HepG2 (cell line): ENCODE data around the gene TUBB2B. TPM values are rescaled to one million over a fixed set of nuclear protein-coding genes. Genes with fewer than 3 reads are reported as not detected.
A peak's percentile ranks its signal among the peaks of the same experiment; 100 is the strongest.

Source experiments
- ATAC-seq: fragments of 200-7000 bp; cut with Tn5 transposase; 3 replicates; pipeline ENCODE4 v1.9.1; 2020; ENCODE audit warnings: mild to moderate bottlenecking, moderate library complexity
- BruUV-seq: library from RNA; stranded (reverse); fragments of 400-500 nt; replicated peaks from 2 replicates; lab custom pipeline; 2021; lab: Mats Ljungman, UMichigan
- CTCF ChIA-PET: fragments of 300-600 bp; formaldehyde crosslinking; extraction: SDS; loops from one replicate; lab custom pipeline; 2021; ENCODE audit warnings: low total read pairs, inconsistent platforms, low intra/inter-chr PET ratio; lab: Yijun Ruan, JAX
- POLR2A ChIA-PET: fragments of 350-600 bp; sonication (Branson Sonifier 250); formaldehyde crosslinking; loops from one replicate; lab custom pipeline; 2020; ENCODE audit warnings: antibody characterized with exemption, inconsistent platforms; lab: Yijun Ruan, JAX
- DNase-seq: peaks from one replicate; pipeline ENCODE4 v3.0.0-alpha.2; 2015; ENCODE audit warnings: low spot score
- FAIRE-seq: peaks from 3 replicates; lab custom pipeline; 2011; peaks lifted over from hg19 to GRCh38; lab: Jason Lieb, UNC
- H2AFZ ChIP-seq: one replicate; pipeline ENCODE4 v1.6.1; 2011; ENCODE audit warnings: low read length, inconsistent platforms
- H3K27ac ChIP-seq: fragments of 300-600 bp; 3 replicates; pipeline ENCODE4 v1.8.0; 2011; ENCODE audit warnings: mixed run types, mild to moderate bottlenecking, mixed read lengths, low read length, inconsistent platforms; ENCODE audit not compliant: insufficient read depth; ENCODE audit errors: extremely low read length
- H3K27me3 ChIP-seq, 2 experiments: fragments of 200-600 bp in 1 of 2; 2 replicates in 1 of 2; 3 replicates in 1 of 2; pipeline versions ENCODE4 v1.6.0 to v1.8.0; 2011; ENCODE audit warnings: low read length in 2 of 2, mild to moderate bottlenecking in 2 of 2, moderate library complexity in 2 of 2, inconsistent platforms in 1 of 2; ENCODE audit not compliant: insufficient read depth in 2 of 2, control insufficient read depth in 1 of 2
- H3K36me3 ChIP-seq, 2 experiments: fragments of 200-600 bp in 1 of 2; replicated peaks in 1 of 2; 2 replicates in 1 of 2; 3 replicates in 1 of 2; pipeline versions ENCODE4 v1.5.1 to v1.8.0; 2011; ENCODE audit warnings: low read length in 2 of 2, inconsistent platforms in 1 of 2; ENCODE audit not compliant: insufficient read depth in 2 of 2, control insufficient read depth in 1 of 2
- H3K4me1 ChIP-seq: 2 replicates; pipeline ENCODE4 v1.5.1; 2012; ENCODE audit warnings: low read length, inconsistent platforms; ENCODE audit not compliant: insufficient read depth
- H3K4me2 ChIP-seq: 2 replicates; pipeline ENCODE4 v1.6.0; 2011; ENCODE audit warnings: low read depth, low read length, inconsistent platforms
- H3K4me3 ChIP-seq, 3 experiments: fragments of 200-600 bp in 1 of 3; sonication (generic), shearing (Covaris generic) in 1 of 3; replicated peaks in 1 of 3; 2 replicates each; pipeline ENCODE4 v1.5.1; 2011 to 2016; ENCODE audit warnings: low read length in 3 of 3, inconsistent platforms in 2 of 3, low read depth in 2 of 3, mild to moderate bottlenecking in 2 of 3, control low read depth in 1 of 3, mixed read lengths in 1 of 3; ENCODE audit not compliant: insufficient read depth in 1 of 3
- H3K79me2 ChIP-seq: one replicate; pipeline ENCODE4 v1.6.1; 2011; ENCODE audit warnings: low read length, inconsistent platforms; ENCODE audit not compliant: insufficient read depth
- H3K9ac ChIP-seq: 2 replicates; pipeline ENCODE4 v1.6.0; 2011; ENCODE audit warnings: mild to moderate bottlenecking, low read depth, low read length, inconsistent platforms; ENCODE audit not compliant: insufficient read depth
- H3K9me3 ChIP-seq: 2 replicates; pipeline ENCODE4 v1.5.1; 2012; ENCODE audit warnings: mild to moderate bottlenecking, low read length
- H4K20me1 ChIP-seq: 2 replicates; pipeline ENCODE4 v1.6.0; 2011; ENCODE audit warnings: inconsistent platforms, mild to moderate bottlenecking, low read length, moderate library complexity; ENCODE audit not compliant: insufficient read depth
- ATF6 ChIP-seq: sonication (generic); formaldehyde crosslinking; conservative IDR thresholded peaks from 2 replicates; pipeline ENCODE4 v1.4.0; 2020; ENCODE audit warnings: missing genetic modification reagents
- GABPA ChIP-seq, 2 experiments: IDR thresholded peaks; 2 replicates each; pipeline ENCODE4 v1.6.1; 2011 to 2016; ENCODE audit warnings: low read depth in 2 of 2, low read length in 1 of 2, missing biosample characterization in 1 of 2, missing genetic modification characterization in 1 of 2
- HNRNPLL ChIP-seq: fragments of 200-400 bp; formaldehyde crosslinking; IDR thresholded peaks from 2 replicates; pipeline ENCODE4 v1.6.1; 2017; ENCODE audit warnings: mild to moderate bottlenecking, low read depth, low read length; ENCODE audit not compliant: poor library complexity, severe bottlenecking
- KLF12 ChIP-seq: sonication (generic); formaldehyde crosslinking; IDR thresholded peaks from 2 replicates; pipeline ENCODE4 v1.4.0; 2020; ENCODE audit warnings: missing genetic modification reagents, borderline replicate concordance
- NR2F1 ChIP-seq, 2 experiments: fragments of 450-650 bp in 1 of 2; formaldehyde crosslinking in 1 of 2; IDR thresholded peaks; 2 replicates each; pipeline versions ENCODE4 v1.5.0 to v1.6.1; 2016 to 2020; ENCODE audit warnings: mild to moderate bottlenecking in 1 of 2, missing compliant biosample characterization in 1 of 2, missing genetic modification reagents in 1 of 2, moderate library complexity in 1 of 2
- POLR2A ChIP-seq, 2 experiments: IDR thresholded peaks; 2 replicates each; pipeline ENCODE4 v1.6.1; 2011; ENCODE audit warnings: low read depth in 2 of 2, low read length in 2 of 2, mild to moderate bottlenecking in 1 of 2, moderate library complexity in 1 of 2; ENCODE audit not compliant: insufficient read depth in 1 of 2
- POLR2AphosphoS5 ChIP-seq: IDR thresholded peaks from 2 replicates; pipeline ENCODE4 v1.6.1; 2012; ENCODE audit warnings: low read depth, low read length
- RBM39 ChIP-seq: fragments of 200-400 bp; formaldehyde crosslinking; IDR thresholded peaks from one replicate; pipeline ENCODE4 v1.6.1; 2018; ENCODE audit warnings: antibody characterized with exemption, mild to moderate bottlenecking, low read depth, low read length; ENCODE audit not compliant: poor library complexity, severe bottlenecking
- REXO4 ChIP-seq: sonication (generic); formaldehyde crosslinking; IDR thresholded peaks from 2 replicates; pipeline ENCODE4 v1.8.0; 2022; ENCODE audit warnings: missing genetic modification reagents, mild to moderate bottlenecking, borderline replicate concordance
- TARDBP ChIP-seq: sonication (generic); formaldehyde crosslinking; IDR thresholded peaks from 2 replicates; pipeline ENCODE4 v1.8.0; 2022; ENCODE audit warnings: mild to moderate bottlenecking, missing genetic modification reagents
- ZBTB10 ChIP-seq: sonication (generic); formaldehyde crosslinking; IDR thresholded peaks from 2 replicates; pipeline ENCODE4 v1.4.0; 2020; ENCODE audit warnings: missing genetic modification reagents, borderline replicate concordance
- ZNF224 ChIP-seq: sonication (generic); formaldehyde crosslinking; IDR thresholded peaks from 2 replicates; pipeline ENCODE4 v1.5.0; 2020; ENCODE audit warnings: mild to moderate bottlenecking, missing genetic modification reagents
- ZNF546 ChIP-seq: sonication (generic); formaldehyde crosslinking; conservative IDR thresholded peaks from 2 replicates; pipeline ENCODE4 v1.8.1; 2023; ENCODE audit warnings: mild to moderate bottlenecking, missing genetic modification reagents
- ZNF709 ChIP-seq: sonication (generic); formaldehyde crosslinking; IDR thresholded peaks from 2 replicates; pipeline ENCODE4 v1.5.0; 2020; ENCODE audit warnings: mild to moderate bottlenecking, missing genetic modification reagents
- WGBS: methylation state at CpG from one replicate; pipeline ENCODE4 v1.1.6; 2017; ENCODE audit warnings: low lambda C conversion rate; 5-methylcytosine and 5-hydroxymethylcytosine counted together
- in situ Hi-C: cut with HindIII; loops from 2 replicates; pipeline ENCODE4 v1.10.0; 2017; ENCODE audit warnings: low pct_unique_long_range_greater_than_20kb; ENCODE audit not compliant: extremely low pct_ligation_motif_present
- intact Hi-C: fragments of 100-400 bp; cut with micrococcal nuclease; formaldehyde crosslinking; loops from one replicate; pipeline ENCODE4 v1.10.0; 2022; ENCODE audit not compliant: unreplicated experiment
- polyA plus RNA-seq, 8 experiments: library from polyadenylated mRNA; depleted of rRNA in 3 of 8; stranded (reverse) in 7 of 8; unstranded in 1 of 8; fragments of >200 nt; fragmentation: Illumina TruSeq in 4 of 8; extraction: Trizol in 4 of 8; gene quantifications; 2 replicates each; pipeline versions ENCODE4 v1.2.1 to v1.2.3, GENCODE V29; 2011 to 2016; ENCODE audit warnings: low read depth in 4 of 8, missing spikeins in 1 of 8, mixed read lengths in 1 of 8; ENCODE audit not compliant: insufficient read depth in 1 of 8
- total RNA-seq, 5 experiments: library from RNA; depleted of rRNA; stranded (reverse); fragments of >200 nt; fragmentation: Illumina TruSeq; extraction: Trizol; gene quantifications; 2 replicates each; pipeline ENCODE4 v1.2.3, GENCODE V29; 2016; ENCODE audit warnings: low read depth in 1 of 5
- TF ChIP-seq, protein P1 (sequence below): sonication (generic); formaldehyde crosslinking; conservative IDR thresholded peaks from 2 replicates; pipeline ENCODE4 v1.8.0; 2022; ENCODE audit warnings: low read depth, missing genetic modification reagents
- TF ChIP-seq, protein P2 (sequence below): sonication (generic); formaldehyde crosslinking; IDR thresholded peaks from 2 replicates; pipeline ENCODE4 v1.4.0; 2020; ENCODE audit warnings: mild to moderate bottlenecking, missing genetic modification reagents, borderline replicate concordance

The TUBB2B gene
- total and polyA plus RNA-seq, 2 of the 13 experiments (the other 11 are each of a cell fraction or from before 2014, with no cell fraction given): 10.3 to 23.6 TPM

- no peak overlapping the region for H3K9ac ChIP-seq
- H3K36me3 ChIP-seq: peaks cover 15 to 54% of the 10 kb centered on the region in 2 experiments; a peak in 4 of 5 replicates
- H3K27me3 ChIP-seq: no peaks in the 10 kb centered on the region
- H3K9me3 ChIP-seq: no peaks in the 10 kb centered on the region
- H3K4me2 ChIP-seq: no peak overlapping the region
- POLR2A ChIA-PET: no interaction called here
- FAIRE-seq (no peak), ATAC-seq (no peak), DNase-seq (no peak)
- H3K27ac ChIP-seq: no peak overlapping the region
- no peak overlapping the region for H2AFZ ChIP-seq
- 93% methylated on average over 12 of the region's 12 CpGs for WGBS
- intact Hi-C loops: no loop called here
- no peak overlapping the region for H3K4me3 ChIP-seq
- no TSS peak for BruUV-seq
- in situ Hi-C loops: loop anchor here (10.0 to 25.0 kb wide), 2 partner anchors 238 to 710 kb away; no protein-coding TSS in a partner anchor
- CTCF ChIA-PET: no interaction called here
- no peaks in the 10 kb centered on the region for H3K79me2 ChIP-seq
- H4K20me1 ChIP-seq: no peaks in the 10 kb centered on the region; the same call in 1 of the 2 replicates
- H3K4me1 ChIP-seq: no peaks in the 10 kb centered on the region
- no peak for TF ChIP-seq ZNF546
- TF ChIP-seq, protein P1, sequence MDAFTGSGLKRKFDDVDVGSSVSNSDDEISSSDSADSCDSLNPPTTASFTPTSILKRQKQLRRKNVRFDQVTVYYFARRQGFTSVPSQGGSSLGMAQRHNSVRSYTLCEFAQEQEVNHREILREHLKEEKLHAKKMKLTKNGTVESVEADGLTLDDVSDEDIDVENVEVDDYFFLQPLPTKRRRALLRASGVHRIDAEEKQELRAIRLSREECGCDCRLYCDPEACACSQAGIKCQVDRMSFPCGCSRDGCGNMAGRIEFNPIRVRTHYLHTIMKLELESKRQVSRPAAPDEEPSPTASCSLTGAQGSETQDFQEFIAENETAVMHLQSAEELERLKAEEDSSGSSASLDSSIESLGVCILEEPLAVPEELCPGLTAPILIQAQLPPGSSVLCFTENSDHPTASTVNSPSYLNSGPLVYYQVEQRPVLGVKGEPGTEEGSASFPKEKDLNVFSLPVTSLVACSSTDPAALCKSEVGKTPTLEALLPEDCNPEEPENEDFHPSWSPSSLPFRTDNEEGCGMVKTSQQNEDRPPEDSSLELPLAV (CRISPR knock-in tag): no peak
- no peak for TF ChIP-seq GABPA (IDR thresholded peaks at IDR 0.05; ENCODE audit: low read depth, low read length)
- no peak for TF ChIP-seq GABPA (CRISPR knock-in tag; IDR thresholded peaks at IDR 0.05; ENCODE audit: low read depth)
- TF ChIP-seq RBM39: no peak
- no peak for TF ChIP-seq ZBTB10 (CRISPR knock-in tag)
- TF ChIP-seq HNRNPLL: no peak
- no peak for TF ChIP-seq ATF6 (CRISPR knock-in tag)
- TF ChIP-seq REXO4 (CRISPR knock-in tag): no peak
- TF ChIP-seq POLR2AphosphoS5: 0 out of 2 replicates have a peak, but pooled peaks have one; percentile 12
- no peak for TF ChIP-seq ZNF224 (CRISPR knock-in tag)
- no peak for TF ChIP-seq KLF12 (CRISPR knock-in tag)
- TF ChIP-seq POLR2A (IDR thresholded peaks at IDR 0.05; ENCODE audit: insufficient read depth in 1 of 2, low read depth in 2 of 2, low read length in 2 of 2): 0 out of 4 replicates have a peak, but pooled peaks of 1 of the 2 experiments have one; percentile 26
- no peak for TF ChIP-seq TARDBP
- TF ChIP-seq, protein P2, sequence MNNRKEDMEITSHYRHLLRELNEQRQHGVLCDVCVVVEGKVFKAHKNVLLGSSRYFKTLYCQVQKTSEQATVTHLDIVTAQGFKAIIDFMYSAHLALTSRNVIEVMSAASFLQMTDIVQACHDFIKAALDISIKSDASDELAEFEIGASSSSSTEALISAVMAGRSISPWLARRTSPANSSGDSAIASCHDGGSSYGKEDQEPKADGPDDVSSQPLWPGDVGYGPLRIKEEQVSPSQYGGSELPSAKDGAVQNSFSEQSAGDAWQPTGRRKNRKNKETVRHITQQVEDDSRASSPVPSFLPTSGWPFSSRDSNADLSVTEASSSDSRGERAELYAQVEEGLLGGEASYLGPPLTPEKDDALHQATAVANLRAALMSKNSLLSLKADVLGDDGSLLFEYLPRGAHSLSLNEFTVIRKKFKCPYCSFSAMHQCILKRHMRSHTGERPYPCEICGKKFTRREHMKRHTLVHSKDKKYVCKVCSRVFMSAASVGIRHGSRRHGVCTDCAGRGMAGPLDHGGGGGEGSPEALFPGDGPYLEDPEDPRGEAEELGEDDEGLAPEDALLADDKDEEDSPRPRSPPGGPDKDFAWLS (CRISPR knock-in tag): 0 out of 2 replicates have a peak, but pooled peaks have one; percentile 31
- TF ChIP-seq NR2F1 (CRISPR knock-in tag; IDR thresholded peaks at IDR 0.05): no peak
- no peak for TF ChIP-seq ZNF709 (CRISPR knock-in tag)
Measured at GRCh38 chr6:3277251-3277650, 49.8 kb upstream of the TUBB2B start.
